HepG2 (cell line): ENCODE results near the gene CGREF1. TPM values are rescaled to one million over a fixed set of nuclear protein-coding genes. Genes with fewer than 3 reads are reported as not detected.

ENCODE experiments used
- AGO2 ChIP-seq: fragments of 200-400 bp; formaldehyde crosslinking; optimal IDR thresholded peaks from 2 replicates; pipeline ENCODE3; 2017; ENCODE audit warnings: mild to moderate bottlenecking, low read depth, low read length, moderate library complexity
- ESRRA ChIP-seq: sonication (generic); formaldehyde crosslinking; IDR thresholded peaks from 2 replicates; pipeline ENCODE4 v1.5.1; 2020; ENCODE audit warnings: mild to moderate bottlenecking, low read depth, missing genetic modification reagents
- FUBP1 ChIP-seq: sonication (generic); formaldehyde crosslinking; IDR thresholded peaks from 2 replicates; pipeline ENCODE4 v1.5.1; 2020; ENCODE audit warnings: missing genetic modification reagents, mild to moderate bottlenecking, borderline replicate concordance
- GATAD2A ChIP-seq: IDR thresholded peaks from 2 replicates; pipeline ENCODE4 v1.6.1; 2016
- JDP2 ChIP-seq: sonication (generic); formaldehyde crosslinking; IDR thresholded peaks from 2 replicates; pipeline ENCODE4 v1.8.1; 2022; ENCODE audit warnings: missing genetic modification reagents, borderline replicate concordance
- MIER2 ChIP-seq: IDR thresholded peaks from 2 replicates; pipeline ENCODE4 v1.6.1; 2016; ENCODE audit warnings: missing biosample characterization, missing genetic modification reagents
- NR2F6 ChIP-seq, 2 experiments: IDR thresholded peaks; 2 replicates each; pipeline ENCODE4 v1.6.1; 2016; ENCODE audit warnings: antibody characterized with exemption in 1 of 2, mild to moderate bottlenecking in 1 of 2
- PAX8 ChIP-seq: sonication (generic); formaldehyde crosslinking; IDR thresholded peaks from 2 replicates; pipeline ENCODE4 v1.8.0; 2022; ENCODE audit warnings: mild to moderate bottlenecking, missing genetic modification reagents, borderline replicate concordance
- PRMT3 ChIP-seq: sonication (generic); formaldehyde crosslinking; IDR thresholded peaks from 2 replicates; pipeline ENCODE4 v1.8.1; 2022; ENCODE audit warnings: low read depth, mild to moderate bottlenecking, moderate library complexity, missing genetic modification reagents, borderline replicate concordance
- RERE ChIP-seq: IDR thresholded peaks from 2 replicates; pipeline ENCODE4 v1.6.1; 2016; ENCODE audit warnings: low read depth, missing genetic modification reagents, missing compliant biosample characterization
- RFX1 ChIP-seq: fragments of 450-650 bp; IDR thresholded peaks from 2 replicates; pipeline ENCODE4 v1.6.1; 2017
- SMAD9 ChIP-seq: sonication (generic); formaldehyde crosslinking; IDR thresholded peaks from 2 replicates; pipeline ENCODE4 v1.5.1; 2020; ENCODE audit warnings: mild to moderate bottlenecking, missing genetic modification reagents
- XBP1 ChIP-seq: sonication (generic); formaldehyde crosslinking; IDR thresholded peaks from 2 replicates; pipeline ENCODE4 v1.5.0; 2020; ENCODE audit warnings: missing genetic modification reagents
- ZBTB3 ChIP-seq: sonication (generic); formaldehyde crosslinking; IDR thresholded peaks from 2 replicates; pipeline ENCODE4 v1.4.0; 2020; ENCODE audit warnings: low read depth, mild to moderate bottlenecking, moderate library complexity, missing genetic modification reagents, borderline replicate concordance
- ZNF101 ChIP-seq: sonication (generic); formaldehyde crosslinking; IDR thresholded peaks from 2 replicates; pipeline ENCODE4 v1.4.0; 2020; ENCODE audit warnings: mild to moderate bottlenecking, low read depth, missing genetic modification reagents, borderline replicate concordance
- ZNF30 ChIP-seq: sonication (generic); formaldehyde crosslinking; IDR thresholded peaks from 2 replicates; pipeline ENCODE4 v1.5.0; 2020; ENCODE audit warnings: mild to moderate bottlenecking, missing genetic modification reagents
- ZNF326 ChIP-seq: sonication (generic); formaldehyde crosslinking; IDR thresholded peaks from 2 replicates; pipeline ENCODE4 v1.4.0; 2020; ENCODE audit warnings: missing genetic modification reagents, borderline replicate concordance
- ZNF772 ChIP-seq: sonication (generic); formaldehyde crosslinking; IDR thresholded peaks from 2 replicates; pipeline ENCODE4 v1.5.0; 2020; ENCODE audit warnings: mild to moderate bottlenecking, missing genetic modification reagents
- polyA plus RNA-seq, 8 experiments: library from polyadenylated mRNA; depleted of rRNA in 3 of 8; stranded (reverse) in 7 of 8; unstranded in 1 of 8; fragments of >200 nt; fragmentation: Illumina TruSeq in 4 of 8; extraction: Trizol in 4 of 8; gene quantifications; 2 replicates each; pipeline versions ENCODE4 v1.2.1 to v1.2.3, GENCODE V29; 2011 to 2016; ENCODE audit warnings: low read depth in 4 of 8, missing spikeins in 1 of 8, mixed read lengths in 1 of 8; ENCODE audit not compliant: insufficient read depth in 1 of 8
- total RNA-seq, 5 experiments: library from RNA; depleted of rRNA; stranded (reverse); fragments of >200 nt; fragmentation: Illumina TruSeq; extraction: Trizol; gene quantifications; 2 replicates each; pipeline ENCODE4 v1.2.3, GENCODE V29; 2016; ENCODE audit warnings: low read depth in 1 of 5
- TF ChIP-seq, protein P1 (sequence below): sonication (generic); formaldehyde crosslinking; IDR thresholded peaks from 2 replicates; pipeline ENCODE4 v1.5.0; 2020; ENCODE audit warnings: mild to moderate bottlenecking, missing genetic modification reagents

Gene CGREF1
- total and polyA plus RNA-seq, 2 of the 13 experiments (the other 11 are each of a cell fraction or from before 2014, with no cell fraction given) = 13.9 to 23.4 TPM

- TF ChIP-seq RERE = peak; percentile 47; the same call in 1 of the 2 replicates
- TF ChIP-seq ZNF101 (CRISPR knock-in tag) = no peak
- no peak for TF ChIP-seq SMAD9
- TF ChIP-seq NR2F6 (IDR thresholded peaks at IDR 0.05) = peak; percentile 73
- peak; percentile 86 for TF ChIP-seq NR2F6 (CRISPR knock-in tag; IDR thresholded peaks at IDR 0.05)
- peak; percentile 82 for TF ChIP-seq ESRRA (CRISPR knock-in tag)
- peak; percentile 3; the same call in 1 of the 2 replicates for TF ChIP-seq PRMT3 (CRISPR knock-in tag)
- no peak for TF ChIP-seq XBP1 (CRISPR knock-in tag)
- 0 out of 2 replicates have a peak, but pooled peaks have one; percentile 9 for TF ChIP-seq MIER2 (CRISPR knock-in tag)
- TF ChIP-seq RFX1 = no peak
- 0 out of 2 replicates have a peak, but pooled peaks have one; percentile 88 for TF ChIP-seq ZBTB3 (CRISPR knock-in tag)
- TF ChIP-seq GATAD2A (CRISPR knock-in tag) = peak; percentile 94
- TF ChIP-seq ZNF326 (CRISPR knock-in tag) = no peak
- TF ChIP-seq ZNF772 (CRISPR knock-in tag) = no peak; the same call in 1 of the 2 replicates
- no peak for TF ChIP-seq AGO2
- TF ChIP-seq PAX8 (CRISPR knock-in tag) = no peak; the same call in 1 of the 2 replicates
- TF ChIP-seq, protein P1, sequence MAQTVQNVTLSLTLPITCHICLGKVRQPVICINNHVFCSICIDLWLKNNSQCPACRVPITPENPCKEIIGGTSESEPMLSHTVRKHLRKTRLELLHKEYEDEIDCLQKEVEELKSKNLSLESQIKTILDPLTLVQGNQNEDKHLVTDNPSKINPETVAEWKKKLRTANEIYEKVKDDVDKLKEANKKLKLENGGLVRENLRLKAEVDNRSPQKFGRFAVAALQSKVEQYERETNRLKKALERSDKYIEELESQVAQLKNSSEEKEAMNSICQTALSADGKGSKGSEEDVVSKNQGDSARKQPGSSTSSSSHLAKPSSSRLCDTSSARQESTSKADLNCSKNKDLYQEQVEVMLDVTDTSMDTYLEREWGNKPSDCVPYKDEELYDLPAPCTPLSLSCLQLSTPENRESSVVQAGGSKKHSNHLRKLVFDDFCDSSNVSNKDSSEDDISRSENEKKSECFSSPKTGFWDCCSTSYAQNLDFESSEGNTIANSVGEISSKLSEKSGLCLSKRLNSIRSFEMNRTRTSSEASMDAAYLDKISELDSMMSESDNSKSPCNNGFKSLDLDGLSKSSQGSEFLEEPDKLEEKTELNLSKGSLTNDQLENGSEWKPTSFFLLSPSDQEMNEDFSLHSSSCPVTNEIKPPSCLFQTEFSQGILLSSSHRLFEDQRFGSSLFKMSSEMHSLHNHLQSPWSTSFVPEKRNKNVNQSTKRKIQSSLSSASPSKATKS (CRISPR knock-in tag) = no peak
- no peak for TF ChIP-seq ZNF30
- no peak for TF ChIP-seq JDP2
- peak; percentile 49; the same call in 1 of the 2 replicates for TF ChIP-seq FUBP1 (CRISPR knock-in tag)
Observed at GRCh38 chr2:27093430-27094352, 25.2 kb downstream of the CGREF1 start (continued).
